ENCODE results near the gene CCNT2. TPM values are rescaled to one million over a fixed set of nuclear protein-coding genes. Genes with fewer than 3 reads are reported as not detected.

CCNT2 gene
- 100 to 1,000 TPM in 2 of 4 donors, 10 to 100 TPM in 2; 53.2 to 152 (median 84.9) TPM for total RNA-seq

- Histone ChIP-seq H3K4me3 (peak within 1 kb of the TSS; percentile 79 to 96), H3K27ac (peak within 1 kb of the TSS; percentile 95), H3K4me1 (peaks cover 4 to 15% of the 10 kb centered on the region in 2 donors), H3K27me3 (no peaks in the 10 kb centered on the region), H3K36me3 (no peaks in the 10 kb centered on the region), H3K9me3 (no peaks in the 10 kb centered on the region)
- DNase-seq = peak; percentile 98 to 99
- intact Hi-C loops (cut with DNase I; ENCODE audit: low total_unique reads) = no loop called here
- TF ChIP-seq CTCF (IDR thresholded peaks at IDR 0.05) = peak in 1 of 4 experiments; percentile 23
- peak; percentile 31 for TF ChIP-seq POLR2A (IDR thresholded peaks at IDR 0.05)
Measured at GRCh38 chr2:134918526-134919340, at the start of gene CCNT2. Gene CCNT2 (plus strand): TSS chr2:134918822. CDS start chr2:134918855, 33 bp downstream.

- Histone ChIP-seq H3K9me3 (no peaks in the 10 kb centered on the region), H3K4me1 (no peaks in the 10 kb centered on the region), H3K36me3 (no peaks in the 10 kb centered on the region), H3K4me3 (no peak overlapping the region), H3K27me3 (no peaks in the 10 kb centered on the region), H3K27ac (no peak overlapping the region)
- intact Hi-C loops (cut with DNase I; ENCODE audit: low total_unique reads) = no loop called here
- no peak for TF ChIP-seq POLR2A (IDR thresholded peaks at IDR 0.05)
- TF ChIP-seq CTCF (IDR thresholded peaks at IDR 0.05) = no peak
- no peak for DNase-seq
Measured at GRCh38 chr2:134869946-134870736, 48.5 kb upstream of the CCNT2 start.

GRCh38 chr2:134873152-134873551 is 45.5 kb upstream of the CCNT2 start:
- Histone ChIP-seq H3K4me1 (no peaks in the 10 kb centered on the region), H3K4me3 (no peak overlapping the region), H3K36me3 (no peaks in the 10 kb centered on the region), H3K9me3 (no peaks in the 10 kb centered on the region), H3K27ac (no peak overlapping the region), H3K27me3 (no peaks in the 10 kb centered on the region)
- TF ChIP-seq POLR2A (IDR thresholded peaks at IDR 0.05) = no peak
- no peak for TF ChIP-seq CTCF (IDR thresholded peaks at IDR 0.05)
- intact Hi-C loops (cut with DNase I; ENCODE audit: low total_unique reads) = no loop called here
- no peak for DNase-seq

- TF ChIP-seq CTCF (IDR thresholded peaks at IDR 0.05) (no peak), POLR2A (IDR thresholded peaks at IDR 0.05) (no peak)
Measured at GRCh38 chr2:134875309-134875708, 43.3 kb upstream of the CCNT2 start.

GRCh38 chr2:134882773-134883172 is 35.8 kb upstream of the CCNT2 start:
- H3K36me3 ChIP-seq = no peaks in the 10 kb centered on the region
- H3K27me3 ChIP-seq = no peaks in the 10 kb centered on the region
- DNase-seq = no peak
- no peaks in the 10 kb centered on the region for H3K4me1 ChIP-seq
- TF ChIP-seq POLR2A (IDR thresholded peaks at IDR 0.05) (no peak), CTCF (IDR thresholded peaks at IDR 0.05) (no peak)
- intact Hi-C loops (cut with DNase I; ENCODE audit: low total_unique reads) = no loop called here
- H3K27ac ChIP-seq = no peak overlapping the region
- H3K4me3 ChIP-seq = no peak overlapping the region
- H3K9me3 ChIP-seq = no peaks in the 10 kb centered on the region

More at GRCh38 chr2:134875309-134875708, 43.3 kb upstream of the CCNT2 start:
- H3K4me3 ChIP-seq = no peak overlapping the region
- H3K36me3 ChIP-seq = no peaks in the 10 kb centered on the region
- intact Hi-C loops (cut with DNase I; ENCODE audit: low total_unique reads) = no loop called here
- no peak overlapping the region for H3K27ac ChIP-seq
- no peak for DNase-seq
- no peaks in the 10 kb centered on the region for H3K4me1 ChIP-seq
- no peaks in the 10 kb centered on the region for H3K27me3 ChIP-seq
- no peaks in the 10 kb centered on the region for H3K9me3 ChIP-seq

Measured in uterus (tissue), 4 donors.